ENCODE data around the gene DNAJB13. TPM values are rescaled to one million over a fixed set of nuclear protein-coding genes. Genes with fewer than 3 reads are reported as not detected.

DNAJB13 gene
- polyA plus RNA-seq, 1 of the 3 experiments (the other 2 are of a cell fraction): 0.51 TPM

DNA sequence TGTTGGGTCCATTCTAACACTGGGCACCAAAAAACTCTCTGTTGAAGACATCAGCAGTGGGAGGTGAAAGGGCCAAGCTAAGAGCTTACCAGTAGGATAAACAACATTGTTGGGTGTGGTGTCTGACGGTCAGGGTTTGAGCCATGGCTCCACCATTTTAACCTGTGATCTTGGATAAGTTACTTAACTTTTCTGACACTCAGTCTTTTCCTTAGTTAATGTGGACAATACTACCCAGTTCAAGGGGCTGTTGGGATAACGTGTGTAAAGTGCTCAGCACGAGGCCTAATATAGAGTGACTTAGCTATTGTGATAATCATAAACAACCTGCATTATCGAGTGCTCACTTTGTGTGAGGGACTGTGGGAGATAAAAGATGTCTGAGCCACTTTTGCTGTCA lies 52.0 kb downstream of the DNAJB13 start (continued):
- TF ChIP-seq, protein P1, sequence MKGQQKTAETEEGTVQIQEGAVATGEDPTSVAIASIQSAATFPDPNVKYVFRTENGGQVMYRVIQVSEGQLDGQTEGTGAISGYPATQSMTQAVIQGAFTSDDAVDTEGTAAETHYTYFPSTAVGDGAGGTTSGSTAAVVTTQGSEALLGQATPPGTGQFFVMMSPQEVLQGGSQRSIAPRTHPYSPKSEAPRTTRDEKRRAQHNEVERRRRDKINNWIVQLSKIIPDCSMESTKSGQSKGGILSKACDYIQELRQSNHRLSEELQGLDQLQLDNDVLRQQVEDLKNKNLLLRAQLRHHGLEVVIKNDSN (IDR thresholded peaks at IDR 0.05; ENCODE audit: borderline replicate concordance, low read depth): no peak
- TF ChIP-seq NFIC (IDR thresholded peaks at IDR 0.05; ENCODE audit: borderline replicate concordance) (no peak), CHD2 (IDR thresholded peaks at IDR 0.05; ENCODE audit: low read length, partially characterized antibody) (no peak), JUND (IDR thresholded peaks at IDR 0.05) (no peak)

DNA sequence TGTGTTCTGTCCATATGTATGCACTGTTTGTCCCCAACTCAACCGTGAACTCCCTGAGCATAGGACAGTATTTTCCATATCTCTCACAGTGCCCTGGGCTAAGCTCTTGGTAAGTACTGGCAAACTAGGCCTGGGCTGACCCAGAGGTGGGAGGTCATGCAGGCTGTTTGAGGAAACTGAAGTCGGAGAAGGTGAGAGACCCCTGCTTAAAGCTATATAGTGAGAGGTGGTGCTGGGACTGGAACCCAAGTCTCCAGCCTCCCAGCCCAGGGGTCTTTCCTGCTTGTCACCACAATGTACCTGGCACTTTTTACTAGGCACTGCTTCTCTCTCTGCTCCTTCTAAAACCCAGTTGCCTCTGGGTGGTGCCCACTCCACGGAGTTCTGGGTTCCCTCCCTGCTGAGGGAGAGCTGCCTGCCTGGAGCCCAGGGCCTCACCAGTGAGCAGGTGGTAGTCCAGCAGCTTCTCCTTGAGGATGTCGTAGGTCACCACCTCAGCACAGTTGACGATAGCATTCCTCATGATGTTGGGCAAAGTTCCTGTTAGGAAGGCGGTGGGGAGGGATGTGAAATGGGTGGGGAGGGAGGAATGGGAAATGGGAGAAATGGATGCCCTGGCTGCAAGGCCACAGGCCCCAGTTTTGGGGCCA lies 53.3 kb downstream of the DNAJB13 start:
- DNase-seq: no peak
- Histone ChIP-seq H3K9me2 (no peaks in the 10 kb centered on the region), H3K9ac (no peak overlapping the region), H3K9me3 (no peaks in the 10 kb centered on the region), H3K4me3 (ENCODE audit: low read depth in 2 of 2, low read length in 1 of 2) (no peak overlapping the region), H3K27me3 (ENCODE audit: insufficient read depth) (no peaks in the 10 kb centered on the region), H3F3A (replicated peaks; ENCODE audit: insufficient read depth) (no peaks in the 10 kb centered on the region), H3K4me2 (no peak overlapping the region), H3K4me1 (ENCODE audit: control insufficient read depth in 1 of 2, insufficient read depth in 2 of 2, low read depth in 1 of 2, low read length in 1 of 2) (no peaks in the 10 kb centered on the region), H3K79me2 (ENCODE audit: insufficient read depth) (no peaks in the 10 kb centered on the region), H4K20me1 (ENCODE audit: insufficient read depth) (no peaks in the 10 kb centered on the region), H3K36me3 (replicated peaks in 1 of 2; ENCODE audit: control insufficient read depth in 1 of 2, insufficient read depth in 2 of 2, low read length in 1 of 2) (peaks cover 0 to 12% of the 10 kb centered on the region in 2 experiments), H3K27ac (ENCODE audit: low read depth in 2 of 2, low read length in 1 of 2) (no peak overlapping the region), H2AFZ (ENCODE audit: low read depth) (no peak overlapping the region)
- CTCF ChIA-PET: no interaction called here
- WGBS (ENCODE audit: low lambda C conversion rate): 88% methylated on average over 6 of the region's 6 CpGs
- TF ChIP-seq TCF12 (IDR thresholded peaks at IDR 0.05): no peak
- no peak for TF ChIP-seq SMC3 (IDR thresholded peaks at IDR 0.05; ENCODE audit: low read depth, low read length)
- TF ChIP-seq JUND (IDR thresholded peaks at IDR 0.05): no peak
- TF ChIP-seq, protein P2, sequence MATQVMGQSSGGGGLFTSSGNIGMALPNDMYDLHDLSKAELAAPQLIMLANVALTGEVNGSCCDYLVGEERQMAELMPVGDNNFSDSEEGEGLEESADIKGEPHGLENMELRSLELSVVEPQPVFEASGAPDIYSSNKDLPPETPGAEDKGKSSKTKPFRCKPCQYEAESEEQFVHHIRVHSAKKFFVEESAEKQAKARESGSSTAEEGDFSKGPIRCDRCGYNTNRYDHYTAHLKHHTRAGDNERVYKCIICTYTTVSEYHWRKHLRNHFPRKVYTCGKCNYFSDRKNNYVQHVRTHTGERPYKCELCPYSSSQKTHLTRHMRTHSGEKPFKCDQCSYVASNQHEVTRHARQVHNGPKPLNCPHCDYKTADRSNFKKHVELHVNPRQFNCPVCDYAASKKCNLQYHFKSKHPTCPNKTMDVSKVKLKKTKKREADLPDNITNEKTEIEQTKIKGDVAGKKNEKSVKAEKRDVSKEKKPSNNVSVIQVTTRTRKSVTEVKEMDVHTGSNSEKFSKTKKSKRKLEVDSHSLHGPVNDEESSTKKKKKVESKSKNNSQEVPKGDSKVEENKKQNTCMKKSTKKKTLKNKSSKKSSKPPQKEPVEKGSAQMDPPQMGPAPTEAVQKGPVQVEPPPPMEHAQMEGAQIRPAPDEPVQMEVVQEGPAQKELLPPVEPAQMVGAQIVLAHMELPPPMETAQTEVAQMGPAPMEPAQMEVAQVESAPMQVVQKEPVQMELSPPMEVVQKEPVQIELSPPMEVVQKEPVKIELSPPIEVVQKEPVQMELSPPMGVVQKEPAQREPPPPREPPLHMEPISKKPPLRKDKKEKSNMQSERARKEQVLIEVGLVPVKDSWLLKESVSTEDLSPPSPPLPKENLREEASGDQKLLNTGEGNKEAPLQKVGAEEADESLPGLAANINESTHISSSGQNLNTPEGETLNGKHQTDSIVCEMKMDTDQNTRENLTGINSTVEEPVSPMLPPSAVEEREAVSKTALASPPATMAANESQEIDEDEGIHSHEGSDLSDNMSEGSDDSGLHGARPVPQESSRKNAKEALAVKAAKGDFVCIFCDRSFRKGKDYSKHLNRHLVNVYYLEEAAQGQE (IDR thresholded peaks at IDR 0.05; ENCODE audit: low read depth, low read length): no peak
- POLR2A ChIA-PET: no interaction called here

DNA sequence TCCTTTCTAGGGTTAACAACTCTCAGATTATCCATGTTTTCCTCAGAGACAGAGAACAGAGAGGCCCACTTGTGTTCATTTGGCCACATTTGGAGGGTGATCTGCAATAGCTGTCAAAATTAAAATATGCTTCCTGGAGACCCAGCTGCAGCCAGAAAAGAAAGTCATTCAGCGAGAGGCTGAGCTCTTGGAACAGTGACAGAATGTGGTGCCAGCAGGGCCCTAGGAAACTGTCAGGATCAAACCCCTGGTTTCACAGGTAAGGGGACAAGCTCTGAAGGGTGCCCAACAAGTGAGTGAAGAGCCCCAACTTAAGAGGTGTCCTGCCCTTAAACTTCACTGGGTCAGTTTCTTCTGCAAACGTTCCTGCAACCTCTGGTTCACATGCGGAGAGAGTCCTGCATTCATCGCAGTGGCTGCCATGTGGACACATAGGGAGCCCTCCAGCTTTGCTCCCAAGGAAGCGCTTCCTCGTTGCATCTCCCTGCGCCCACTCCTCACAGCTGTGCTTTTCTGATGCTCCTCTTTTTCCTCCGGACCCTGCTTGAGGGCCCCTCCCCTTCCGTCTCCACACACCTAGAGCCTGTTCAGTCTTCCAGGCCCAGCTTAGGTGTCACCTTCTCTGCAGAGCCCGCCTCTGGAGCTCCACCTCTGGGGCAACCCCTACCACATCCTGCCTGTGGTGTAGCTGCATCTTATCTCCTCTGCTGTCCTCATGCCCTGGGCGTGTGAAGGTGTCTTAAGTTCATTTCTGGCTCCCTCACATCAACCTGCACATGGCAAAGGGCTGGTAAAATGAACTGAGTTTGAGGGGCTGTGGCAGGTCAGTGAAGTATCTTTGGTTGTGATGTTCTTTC lies 54.2 kb downstream of the DNAJB13 start:
- Histone ChIP-seq H2AFZ (ENCODE audit: low read depth) (no peak overlapping the region), H3K27me3 (ENCODE audit: insufficient read depth) (no peaks in the 10 kb centered on the region), H3K9me3 (no peaks in the 10 kb centered on the region), H3K36me3 (replicated peaks in 1 of 2; ENCODE audit: control insufficient read depth in 1 of 2, insufficient read depth in 2 of 2, low read length in 1 of 2) (peaks cover 0 to 12% of the 10 kb centered on the region in 2 experiments), H3K79me2 (ENCODE audit: insufficient read depth) (no peaks in the 10 kb centered on the region), H4K20me1 (ENCODE audit: insufficient read depth) (no peaks in the 10 kb centered on the region), H3K9me2 (no peaks in the 10 kb centered on the region), H3K4me2 (no peak overlapping the region), H3K9ac (no peak overlapping the region), H3F3A (replicated peaks; ENCODE audit: insufficient read depth) (no peaks in the 10 kb centered on the region), H3K4me3 (ENCODE audit: low read depth in 2 of 2, low read length in 1 of 2) (no peak overlapping the region), H3K4me1 (ENCODE audit: control insufficient read depth in 1 of 2, insufficient read depth in 2 of 2, low read depth in 1 of 2, low read length in 1 of 2) (no peaks in the 10 kb centered on the region), H3K27ac (ENCODE audit: low read depth in 2 of 2, low read length in 1 of 2) (no peak overlapping the region)
- CTCF ChIA-PET: interaction anchor here (0.6 kb wide), 1 partner anchor 718 kb away, joined by 3 read pairs; no protein-coding TSS in a partner anchor
- no peak for DNase-seq
- POLR2A ChIA-PET: no interaction called here
- WGBS (ENCODE audit: low lambda C conversion rate): 86% methylated on average over 11 of the region's 11 CpGs
- TF ChIP-seq YY1 (IDR thresholded peaks at IDR 0.05; ENCODE audit: low read depth): no peak
- no peak for TF ChIP-seq FOXM1 (IDR thresholded peaks at IDR 0.05; ENCODE audit: low read depth)
- TF ChIP-seq, protein P3, sequence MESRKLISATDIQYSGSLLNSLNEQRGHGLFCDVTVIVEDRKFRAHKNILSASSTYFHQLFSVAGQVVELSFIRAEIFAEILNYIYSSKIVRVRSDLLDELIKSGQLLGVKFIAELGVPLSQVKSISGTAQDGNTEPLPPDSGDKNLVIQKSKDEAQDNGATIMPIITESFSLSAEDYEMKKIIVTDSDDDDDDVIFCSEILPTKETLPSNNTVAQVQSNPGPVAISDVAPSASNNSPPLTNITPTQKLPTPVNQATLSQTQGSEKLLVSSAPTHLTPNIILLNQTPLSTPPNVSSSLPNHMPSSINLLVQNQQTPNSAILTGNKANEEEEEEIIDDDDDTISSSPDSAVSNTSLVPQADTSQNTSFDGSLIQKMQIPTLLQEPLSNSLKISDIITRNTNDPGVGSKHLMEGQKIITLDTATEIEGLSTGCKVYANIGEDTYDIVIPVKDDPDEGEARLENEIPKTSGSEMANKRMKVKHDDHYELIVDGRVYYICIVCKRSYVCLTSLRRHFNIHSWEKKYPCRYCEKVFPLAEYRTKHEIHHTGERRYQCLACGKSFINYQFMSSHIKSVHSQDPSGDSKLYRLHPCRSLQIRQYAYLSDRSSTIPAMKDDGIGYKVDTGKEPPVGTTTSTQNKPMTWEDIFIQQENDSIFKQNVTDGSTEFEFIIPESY (IDR thresholded peaks at IDR 0.05; ENCODE audit: borderline replicate concordance, low read depth): no peak
- TF ChIP-seq, protein P4, sequence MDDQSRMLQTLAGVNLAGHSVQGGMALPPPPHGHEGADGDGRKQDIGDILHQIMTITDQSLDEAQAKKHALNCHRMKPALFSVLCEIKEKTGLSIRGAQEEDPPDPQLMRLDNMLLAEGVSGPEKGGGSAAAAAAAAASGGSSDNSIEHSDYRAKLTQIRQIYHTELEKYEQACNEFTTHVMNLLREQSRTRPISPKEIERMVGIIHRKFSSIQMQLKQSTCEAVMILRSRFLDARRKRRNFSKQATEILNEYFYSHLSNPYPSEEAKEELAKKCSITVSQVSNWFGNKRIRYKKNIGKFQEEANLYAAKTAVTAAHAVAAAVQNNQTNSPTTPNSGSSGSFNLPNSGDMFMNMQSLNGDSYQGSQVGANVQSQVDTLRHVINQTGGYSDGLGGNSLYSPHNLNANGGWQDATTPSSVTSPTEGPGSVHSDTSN (IDR thresholded peaks at IDR 0.05): no peak
- TF ChIP-seq, protein P5, sequence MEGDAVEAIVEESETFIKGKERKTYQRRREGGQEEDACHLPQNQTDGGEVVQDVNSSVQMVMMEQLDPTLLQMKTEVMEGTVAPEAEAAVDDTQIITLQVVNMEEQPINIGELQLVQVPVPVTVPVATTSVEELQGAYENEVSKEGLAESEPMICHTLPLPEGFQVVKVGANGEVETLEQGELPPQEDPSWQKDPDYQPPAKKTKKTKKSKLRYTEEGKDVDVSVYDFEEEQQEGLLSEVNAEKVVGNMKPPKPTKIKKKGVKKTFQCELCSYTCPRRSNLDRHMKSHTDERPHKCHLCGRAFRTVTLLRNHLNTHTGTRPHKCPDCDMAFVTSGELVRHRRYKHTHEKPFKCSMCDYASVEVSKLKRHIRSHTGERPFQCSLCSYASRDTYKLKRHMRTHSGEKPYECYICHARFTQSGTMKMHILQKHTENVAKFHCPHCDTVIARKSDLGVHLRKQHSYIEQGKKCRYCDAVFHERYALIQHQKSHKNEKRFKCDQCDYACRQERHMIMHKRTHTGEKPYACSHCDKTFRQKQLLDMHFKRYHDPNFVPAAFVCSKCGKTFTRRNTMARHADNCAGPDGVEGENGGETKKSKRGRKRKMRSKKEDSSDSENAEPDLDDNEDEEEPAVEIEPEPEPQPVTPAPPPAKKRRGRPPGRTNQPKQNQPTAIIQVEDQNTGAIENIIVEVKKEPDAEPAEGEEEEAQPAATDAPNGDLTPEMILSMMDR (IDR thresholded peaks at IDR 0.05): no peak
- TF ChIP-seq, protein P1 (IDR thresholded peaks at IDR 0.05; ENCODE audit: borderline replicate concordance, low read depth): no peak
- TF ChIP-seq FOXJ3 (CRISPR knock-in tag; IDR thresholded peaks at IDR 0.05): no peak
